ENCODE measurements around the gene CCDC60. TPM values are rescaled to one million over a fixed set of nuclear protein-coding genes. Genes with fewer than 3 reads are reported as not detected.

Gene CCDC60
- total RNA-seq = not detected in 2 replicates

GRCh38 chr12:119334430-119335170 lies at the start of gene CCDC60:
TSS of gene CCDC60 (plus strand) at chr12:119334729. CDS start at chr12:119335177, 448 bp downstream.

Other genes starting within 250 kb of the CCDC60 start
- 4.5 and 5.6 TPM in 2 replicates for gene HSPB8, start 155.8 kb upstream of the CCDC60 start, total RNA-seq

All from bronchus fibroblast of lung (primary cell).